Skin epidermis (tissue), 12 donors: Measurements from ENCODE around the gene FAM185A.
"Not testable (repeated sequence)": the region's sequence is repeated elsewhere in the genome, so short reads cannot be mapped to it uniquely, and the experiment has no call there.

Source experiments
- H3K27ac ChIP-seq, 21 experiments: fragments of 200-600 bp; sonication (generic) in 11 of 21; one replicate each; pipeline ENCODE4 v1.5.0; 2020; ENCODE audit warnings: mild to moderate bottlenecking in 3 of 21, inconsistent platforms in 2 of 21, moderate library complexity in 2 of 21
- H3K4me3 ChIP-seq, 7 experiments: fragments of 200-600 bp; sonication (generic) in 2 of 7; one replicate each; pipeline ENCODE4 v1.5.0; 2020; ENCODE audit warnings: inconsistent platforms in 2 of 7, mild to moderate bottlenecking in 2 of 7, moderate library complexity in 1 of 7

The FAM185A gene

GRCh38 chr7:102770467-102770866 lies 21.7 kb downstream of the FAM185A start:
- not testable (repeated sequence) for H3K27ac ChIP-seq, H3K4me3 ChIP-seq

- not testable (repeated sequence) for H3K27ac ChIP-seq, H3K4me3 ChIP-seq
Measured at GRCh38 chr7:102776217-102776616, 27.4 kb downstream of the FAM185A start.

- not testable (repeated sequence) for H3K4me3 ChIP-seq, H3K27ac ChIP-seq
Measured at GRCh38 chr7:102778663-102779062, 29.9 kb downstream of the FAM185A start.

- H3K4me3 ChIP-seq, H3K27ac ChIP-seq: not testable (repeated sequence)
Measured at GRCh38 chr7:102780926-102781325, 32.1 kb downstream of the FAM185A start.

- H3K27ac ChIP-seq, H3K4me3 ChIP-seq: not testable (repeated sequence)
Measured at GRCh38 chr7:102788770-102789169, 40.0 kb downstream of the FAM185A start.

- not testable (repeated sequence) for H3K27ac ChIP-seq, H3K4me3 ChIP-seq
Measured at GRCh38 chr7:102790364-102791100, 41.7 kb downstream of the FAM185A start.

- H3K27ac ChIP-seq, H3K4me3 ChIP-seq: not testable (repeated sequence)
Measured at GRCh38 chr7:102791367-102791766, 42.6 kb downstream of the FAM185A start.

GRCh38 chr7:102791831-102792230 lies 43.0 kb downstream of the FAM185A start:
- not testable (repeated sequence) for H3K4me3 ChIP-seq, H3K27ac ChIP-seq

GRCh38 chr7:102794567-102794966 lies 45.8 kb downstream of the FAM185A start:
- not testable (repeated sequence) for H3K27ac ChIP-seq, H3K4me3 ChIP-seq

- not testable (repeated sequence) for H3K4me3 ChIP-seq, H3K27ac ChIP-seq
Measured at GRCh38 chr7:102795987-102796595, 47.3 kb downstream of the FAM185A start.

- Histone ChIP-seq H3K27ac (no peak overlapping the region), H3K4me3 (no peak overlapping the region)
Measured at GRCh38 chr7:102806613-102807012, 57.8 kb downstream of the FAM185A start.

- Histone ChIP-seq H3K4me3 (no peak overlapping the region), H3K27ac (no peak overlapping the region)
Measured at GRCh38 chr7:102810916-102811315, 62.1 kb downstream of the FAM185A start.

GRCh38 chr7:102811942-102812678 lies 63.3 kb downstream of the FAM185A start:
- Histone ChIP-seq H3K4me3 (no peak overlapping the region), H3K27ac (no peak overlapping the region)

- H3K4me3 ChIP-seq = no peak overlapping the region
- H3K27ac ChIP-seq = peak overlapping the region in 1 of 21 experiments; percentile 6
Measured at GRCh38 chr7:102813191-102814024, 64.6 kb downstream of the FAM185A start.

GRCh38 chr7:102814025-102814471 lies 65.2 kb downstream of the FAM185A start:
- H3K4me3 ChIP-seq = no peak overlapping the region
- peak overlapping the region in 1 of 21 experiments; percentile 6 for H3K27ac ChIP-seq

GRCh38 chr7:102817616-102818573 lies 69.1 kb downstream of the FAM185A start:
- Histone ChIP-seq H3K4me3 (no peak overlapping the region), H3K27ac (no peak overlapping the region)

- H3K4me3 ChIP-seq = no peak overlapping the region
- no peak overlapping the region for H3K27ac ChIP-seq
Measured at GRCh38 chr7:102819151-102819550, 70.4 kb downstream of the FAM185A start.

- H3K27ac ChIP-seq = no peak overlapping the region
Measured at GRCh38 chr7:102821994-102822747, 73.4 kb downstream of the FAM185A start.

More at GRCh38 chr7:102821994-102822747, 73.4 kb downstream of the FAM185A start:
- no peak overlapping the region for H3K4me3 ChIP-seq
